ENCODE measurements around the gene EHMT2. TPM values are rescaled to one million over a fixed set of nuclear protein-coding genes. Genes with fewer than 3 reads are reported as not detected.

Gene EHMT2
- total and polyA plus RNA-seq, 5 donors from 2014 or later, result 29.4 to 46.4 (median 32.4) TPM

GRCh38 chr6:31901953-31902643, 4.6 kb upstream of the EHMT2 start, which contains the start of gene ZBTB12:
Gene ZBTB12, minus strand, starts transcription at chr6:31902086. Its CDS starts 781 bp downstream, at chr6:31901305.
- Histone ChIP-seq H3K27me3 (ENCODE audit: control insufficient read depth, insufficient read depth, low read length) (peaks cover 3% of the 10 kb centered on the region), H3K36me3 (ENCODE audit: control insufficient read depth, insufficient read depth, low read length) (no peaks in the 10 kb centered on the region), H3K9me3 (ENCODE audit: control insufficient read depth in 2 of 2, low read length in 2 of 2) (no peaks in the 10 kb centered on the region), H3K4me1 (ENCODE audit: control insufficient read depth, insufficient read depth, low read length, poor library complexity, severe bottlenecking) (peaks cover 34% of the 10 kb centered on the region), H3K27ac (ENCODE audit: insufficient read depth, low read length, poor library complexity, severe bottlenecking) (peak within 1 kb of the TSS; percentile 63), H3K4me3 (ENCODE audit: low read depth, low read length) (peak within 1 kb of the TSS; percentile 66)
- Mint-ChIP-seq H3K27ac (peak within 1 kb of the TSS; percentile 52 to 87 (median 87)), H3K9me3 (peaks cover 0 to 2% (median 0%) of the 10 kb centered on the region in 7 donors), H3K4me1 (peaks cover 0 to 32% (median 21%) of the 10 kb centered on the region in 4 donors), H3K27me3 (peaks cover 15% of the 10 kb centered on the region), H3K4me3 (peak within 1 kb of the TSS; percentile 80 to 92 (median 89)), H3K36me3 (no peaks in the 10 kb centered on the region)
- DNase-seq (peak; percentile 80 to 84 (median 82)), ATAC-seq (ENCODE audit: low read depth in 2 of 2) (peak; percentile 52 to 56)

- Mint-ChIP-seq H3K27ac (no peak overlapping the region), H3K36me3 (no peaks in the 10 kb centered on the region), H3K9me3 (peaks cover 0 to under 1% (median 0%) of the 10 kb centered on the region in 7 donors), H3K4me3 (peak overlapping the region; percentile 73 to 80 (median 76)), H3K27me3 (peaks cover 9% of the 10 kb centered on the region), H3K4me1 (peaks cover 0 to 34% (median 22%) of the 10 kb centered on the region in 4 donors)
- ATAC-seq (ENCODE audit: low read depth in 2 of 2) (peak; percentile 31 to 32), DNase-seq (peak; percentile 61 to 75 (median 68))
- peak overlapping the region; percentile 63 for H3K27ac ChIP-seq (ENCODE audit: insufficient read depth, low read length, poor library complexity, severe bottlenecking)
- H3K27me3 ChIP-seq (ENCODE audit: control insufficient read depth, insufficient read depth, low read length), result peaks cover 3% of the 10 kb centered on the region
- H3K4me3 ChIP-seq (ENCODE audit: low read depth, low read length), result no peak overlapping the region
- peaks cover 39% of the 10 kb centered on the region for H3K4me1 ChIP-seq (ENCODE audit: control insufficient read depth, insufficient read depth, low read length, poor library complexity, severe bottlenecking)
- no peaks in the 10 kb centered on the region for H3K36me3 ChIP-seq (ENCODE audit: control insufficient read depth, insufficient read depth, low read length)
- no peaks in the 10 kb centered on the region for H3K9me3 ChIP-seq (ENCODE audit: control insufficient read depth in 2 of 2, low read length in 2 of 2)
Measured at GRCh38 chr6:31901415-31901952, 4.0 kb upstream of the EHMT2 start.

- peak overlapping the region in 3 of 4 donors; percentile 73 to 77 (median 75) for H3K4me3 Mint-ChIP-seq
- H3K27me3 ChIP-seq (ENCODE audit: control insufficient read depth, insufficient read depth, low read length), result peaks cover 2% of the 10 kb centered on the region
- H3K27ac Mint-ChIP-seq, result peak overlapping the region in 2 of 3 donors; percentile 65 to 86
- DNase-seq (no peak), ATAC-seq (ENCODE audit: low read depth in 2 of 2) (no peak)
- no peaks in the 10 kb centered on the region for H3K9me3 Mint-ChIP-seq
- peaks cover 0 to 39% (median 24%) of the 10 kb centered on the region in 4 donors for H3K4me1 Mint-ChIP-seq
- no peaks in the 10 kb centered on the region for H3K36me3 Mint-ChIP-seq
- H3K27ac ChIP-seq (ENCODE audit: insufficient read depth, low read length, poor library complexity, severe bottlenecking), result peak overlapping the region; percentile 63
- H3K27me3 Mint-ChIP-seq, result peaks cover 4% of the 10 kb centered on the region
- H3K36me3 ChIP-seq (ENCODE audit: control insufficient read depth, insufficient read depth, low read length), result no peaks in the 10 kb centered on the region
- peaks cover 43% of the 10 kb centered on the region for H3K4me1 ChIP-seq (ENCODE audit: control insufficient read depth, insufficient read depth, low read length, poor library complexity, severe bottlenecking)
- H3K9me3 ChIP-seq (ENCODE audit: control insufficient read depth in 2 of 2, low read length in 2 of 2), result no peaks in the 10 kb centered on the region
- no peak overlapping the region for H3K4me3 ChIP-seq (ENCODE audit: low read depth, low read length)
Measured at GRCh38 chr6:31900917-31901414, 3.5 kb upstream of the EHMT2 start.

- Histone ChIP-seq H3K27ac (ENCODE audit: insufficient read depth, low read length, poor library complexity, severe bottlenecking) (no peak overlapping the region), H3K9me3 (ENCODE audit: control insufficient read depth in 2 of 2, low read length in 2 of 2) (no peaks in the 10 kb centered on the region), H3K4me1 (ENCODE audit: control insufficient read depth, insufficient read depth, low read length, poor library complexity, severe bottlenecking) (peaks cover 43% of the 10 kb centered on the region), H3K4me3 (ENCODE audit: low read depth, low read length) (no peak overlapping the region), H3K27me3 (ENCODE audit: control insufficient read depth, insufficient read depth, low read length) (no peaks in the 10 kb centered on the region), H3K36me3 (ENCODE audit: control insufficient read depth, insufficient read depth, low read length) (no peaks in the 10 kb centered on the region)
- H3K4me1 Mint-ChIP-seq, result peaks cover 0 to 44% (median 26%) of the 10 kb centered on the region in 4 donors
- DNase-seq, result peak in 1 of 3 donors; percentile 4
- no peak overlapping the region for H3K27ac Mint-ChIP-seq
- H3K9me3 Mint-ChIP-seq, result no peaks in the 10 kb centered on the region
- H3K27me3 Mint-ChIP-seq, result no peaks in the 10 kb centered on the region
- H3K36me3 Mint-ChIP-seq, result no peaks in the 10 kb centered on the region
- peak overlapping the region; percentile 71 to 96 (median 84) for H3K4me3 Mint-ChIP-seq
- ATAC-seq (ENCODE audit: low read depth in 2 of 2), result no peak
Measured at GRCh38 chr6:31899882-31900722, 2.6 kb upstream of the EHMT2 start.

- peak overlapping the region; percentile 78 to 98 (median 92) for H3K4me3 Mint-ChIP-seq
- Histone ChIP-seq H3K36me3 (ENCODE audit: control insufficient read depth, insufficient read depth, low read length) (peaks cover 4% of the 10 kb centered on the region), H3K9me3 (ENCODE audit: control insufficient read depth in 2 of 2, low read length in 2 of 2) (no peaks in the 10 kb centered on the region), H3K27me3 (ENCODE audit: control insufficient read depth, insufficient read depth, low read length) (no peaks in the 10 kb centered on the region), H3K4me1 (ENCODE audit: control insufficient read depth, insufficient read depth, low read length, poor library complexity, severe bottlenecking) (peaks cover 43% of the 10 kb centered on the region), H3K27ac (ENCODE audit: insufficient read depth, low read length, poor library complexity, severe bottlenecking) (no peak overlapping the region), H3K4me3 (ENCODE audit: low read depth, low read length) (no peak overlapping the region)
- no peaks in the 10 kb centered on the region for H3K36me3 Mint-ChIP-seq
- ATAC-seq (ENCODE audit: low read depth in 2 of 2) (no peak), DNase-seq (no peak)
- no peaks in the 10 kb centered on the region for H3K27me3 Mint-ChIP-seq
- peaks cover 0 to 44% (median 26%) of the 10 kb centered on the region in 4 donors for H3K4me1 Mint-ChIP-seq
- no peaks in the 10 kb centered on the region for H3K9me3 Mint-ChIP-seq
- peak overlapping the region in 2 of 3 donors; percentile 20 to 98 for H3K27ac Mint-ChIP-seq
Measured at GRCh38 chr6:31899215-31899614, 1.7 kb upstream of the EHMT2 start.

GRCh38 chr6:31898383-31899011, 999 bp upstream of the EHMT2 start:
- H3K27me3 Mint-ChIP-seq, result no peaks in the 10 kb centered on the region
- H3K27me3 ChIP-seq (ENCODE audit: control insufficient read depth, insufficient read depth, low read length), result no peaks in the 10 kb centered on the region
- peak overlapping the region; percentile 83 to 98 (median 97) for H3K27ac Mint-ChIP-seq
- peaks cover 8% of the 10 kb centered on the region for H3K36me3 ChIP-seq (ENCODE audit: control insufficient read depth, insufficient read depth, low read length)
- H3K4me3 ChIP-seq (ENCODE audit: low read depth, low read length), result peak overlapping the region; percentile 91
- ATAC-seq (ENCODE audit: low read depth in 2 of 2), result peak; percentile 22 to 27
- H3K4me3 Mint-ChIP-seq, result peak overlapping the region; percentile 96 to 99 (median 98)
- peak; percentile 25 to 75 (median 71) for DNase-seq
- peaks cover 2% of the 10 kb centered on the region for H3K36me3 Mint-ChIP-seq
- no peaks in the 10 kb centered on the region for H3K9me3 ChIP-seq (ENCODE audit: control insufficient read depth in 2 of 2, low read length in 2 of 2)
- no peaks in the 10 kb centered on the region for H3K9me3 Mint-ChIP-seq
- peak overlapping the region; percentile 88 for H3K27ac ChIP-seq (ENCODE audit: insufficient read depth, low read length, poor library complexity, severe bottlenecking)
- H3K4me1 ChIP-seq (ENCODE audit: control insufficient read depth, insufficient read depth, low read length, poor library complexity, severe bottlenecking), result peaks cover 43% of the 10 kb centered on the region
- peaks cover 0 to 44% (median 27%) of the 10 kb centered on the region in 4 donors for H3K4me1 Mint-ChIP-seq

Measured in CD4-positive, CD25-positive, alpha-beta regulatory T cell (primary cell).